Measurements from ENCODE around the gene RCOR2. TPM values are rescaled to one million over a fixed set of nuclear protein-coding genes. Genes with fewer than 3 reads are reported as not detected.

Gene RCOR2
- total and polyA plus RNA-seq, 2 of the 13 experiments (the other 11 are each of a cell fraction or from before 2014, with no cell fraction given), result 8.3 to 8.5 TPM

DNA sequence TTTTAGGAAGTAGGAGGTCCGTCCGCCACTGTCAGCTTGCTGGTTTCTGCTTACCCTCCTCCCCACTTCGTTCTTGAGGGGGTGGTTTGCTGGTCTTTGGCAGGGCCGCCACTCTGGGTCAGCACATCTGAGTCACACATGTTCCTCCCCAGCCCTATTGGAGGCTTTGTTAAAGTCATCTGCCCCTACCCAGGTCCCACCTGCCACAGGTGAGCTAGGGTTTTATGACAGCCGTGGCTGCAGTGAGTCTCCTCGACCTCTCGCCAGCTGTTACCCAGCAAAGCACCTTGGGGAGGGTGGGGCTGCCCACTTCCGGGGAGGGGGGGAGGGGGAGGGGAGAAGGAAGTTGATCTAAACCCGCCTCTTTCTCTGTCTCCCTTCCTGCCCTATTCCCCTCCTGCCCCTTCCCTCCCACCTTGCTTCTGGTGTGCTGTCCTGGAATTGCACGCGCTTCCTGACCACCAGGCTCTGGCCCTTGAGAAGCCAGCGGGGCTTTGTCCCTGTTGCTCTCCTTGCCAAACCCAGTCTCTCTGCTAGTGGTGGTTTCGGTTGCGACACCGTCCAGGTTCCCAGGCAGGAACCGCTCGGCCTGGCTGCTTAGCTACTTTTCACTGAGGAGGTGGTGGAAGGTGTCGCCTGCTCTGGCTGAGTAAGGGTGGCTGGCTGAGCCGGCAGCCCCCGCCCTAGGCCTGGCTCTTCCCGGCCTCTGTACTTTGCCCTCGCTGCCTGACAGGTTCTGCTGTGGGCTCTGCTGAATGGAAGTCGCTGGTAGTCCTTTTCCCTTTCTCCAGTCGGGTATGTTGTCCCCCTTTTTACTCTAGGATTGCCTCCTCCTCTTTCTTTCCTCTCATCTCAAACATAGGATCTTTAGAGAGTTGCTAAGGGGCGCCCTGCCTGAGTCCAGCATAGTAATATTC lies 28.5 kb downstream of the RCOR2 start (continued):
- TF ChIP-seq, protein P1, sequence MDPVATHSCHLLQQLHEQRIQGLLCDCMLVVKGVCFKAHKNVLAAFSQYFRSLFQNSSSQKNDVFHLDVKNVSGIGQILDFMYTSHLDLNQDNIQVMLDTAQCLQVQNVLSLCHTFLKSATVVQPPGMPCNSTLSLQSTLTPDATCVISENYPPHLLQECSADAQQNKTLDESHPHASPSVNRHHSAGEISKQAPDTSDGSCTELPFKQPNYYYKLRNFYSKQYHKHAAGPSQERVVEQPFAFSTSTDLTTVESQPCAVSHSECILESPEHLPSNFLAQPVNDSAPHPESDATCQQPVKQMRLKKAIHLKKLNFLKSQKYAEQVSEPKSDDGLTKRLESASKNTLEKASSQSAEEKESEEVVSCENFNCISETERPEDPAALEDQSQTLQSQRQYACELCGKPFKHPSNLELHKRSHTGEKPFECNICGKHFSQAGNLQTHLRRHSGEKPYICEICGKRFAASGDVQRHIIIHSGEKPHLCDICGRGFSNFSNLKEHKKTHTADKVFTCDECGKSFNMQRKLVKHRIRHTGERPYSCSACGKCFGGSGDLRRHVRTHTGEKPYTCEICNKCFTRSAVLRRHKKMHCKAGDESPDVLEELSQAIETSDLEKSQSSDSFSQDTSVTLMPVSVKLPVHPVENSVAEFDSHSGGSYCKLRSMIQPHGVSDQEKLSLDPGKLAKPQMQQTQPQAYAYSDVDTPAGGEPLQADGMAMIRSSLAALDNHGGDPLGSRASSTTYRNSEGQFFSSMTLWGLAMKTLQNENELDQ (CRISPR knock-in tag; IDR thresholded peaks at IDR 0.05; ENCODE audit: borderline replicate concordance), result no peak
- TF ChIP-seq ZNF547 (CRISPR knock-in tag; IDR thresholded peaks at IDR 0.05), result peak; percentile 58
- peak; percentile 15 for TF ChIP-seq HDAC2 (CRISPR knock-in tag; IDR thresholded peaks at IDR 0.05)
- TF ChIP-seq, protein P2, sequence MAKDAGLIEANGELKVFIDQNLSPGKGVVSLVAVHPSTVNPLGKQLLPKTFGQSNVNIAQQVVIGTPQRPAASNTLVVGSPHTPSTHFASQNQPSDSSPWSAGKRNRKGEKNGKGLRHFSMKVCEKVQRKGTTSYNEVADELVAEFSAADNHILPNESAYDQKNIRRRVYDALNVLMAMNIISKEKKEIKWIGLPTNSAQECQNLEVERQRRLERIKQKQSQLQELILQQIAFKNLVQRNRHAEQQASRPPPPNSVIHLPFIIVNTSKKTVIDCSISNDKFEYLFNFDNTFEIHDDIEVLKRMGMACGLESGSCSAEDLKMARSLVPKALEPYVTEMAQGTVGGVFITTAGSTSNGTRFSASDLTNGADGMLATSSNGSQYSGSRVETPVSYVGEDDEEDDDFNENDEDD (CRISPR knock-in tag; IDR thresholded peaks at IDR 0.05; ENCODE audit: borderline replicate concordance), result peak; percentile 19; the same call in 1 of the 2 replicates
- no peak for TF ChIP-seq ZFP36L2 (CRISPR knock-in tag; IDR thresholded peaks at IDR 0.05)
- TF ChIP-seq ZNF777 (CRISPR knock-in tag; IDR thresholded peaks at IDR 0.05), result no peak; the same call in 1 of the 2 replicates
- peak; percentile 67; the same call in 1 of the 2 replicates for TF ChIP-seq ZNF749 (CRISPR knock-in tag; IDR thresholded peaks at IDR 0.05; ENCODE audit: borderline replicate concordance)
- no peak for TF ChIP-seq NAIF1 (CRISPR knock-in tag; IDR thresholded peaks at IDR 0.05; ENCODE audit: borderline replicate concordance)
- TF ChIP-seq, protein P3, sequence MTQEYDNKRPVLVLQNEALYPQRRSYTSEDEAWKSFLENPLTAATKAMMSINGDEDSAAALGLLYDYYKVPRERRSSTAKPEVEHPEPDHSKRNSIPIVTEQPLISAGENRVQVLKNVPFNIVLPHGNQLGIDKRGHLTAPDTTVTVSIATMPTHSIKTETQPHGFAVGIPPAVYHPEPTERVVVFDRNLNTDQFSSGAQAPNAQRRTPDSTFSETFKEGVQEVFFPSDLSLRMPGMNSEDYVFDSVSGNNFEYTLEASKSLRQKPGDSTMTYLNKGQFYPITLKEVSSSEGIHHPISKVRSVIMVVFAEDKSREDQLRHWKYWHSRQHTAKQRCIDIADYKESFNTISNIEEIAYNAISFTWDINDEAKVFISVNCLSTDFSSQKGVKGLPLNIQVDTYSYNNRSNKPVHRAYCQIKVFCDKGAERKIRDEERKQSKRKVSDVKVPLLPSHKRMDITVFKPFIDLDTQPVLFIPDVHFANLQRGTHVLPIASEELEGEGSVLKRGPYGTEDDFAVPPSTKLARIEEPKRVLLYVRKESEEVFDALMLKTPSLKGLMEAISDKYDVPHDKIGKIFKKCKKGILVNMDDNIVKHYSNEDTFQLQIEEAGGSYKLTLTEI (CRISPR knock-in tag; conservative IDR thresholded peaks at IDR 0.05), result no peak
- peak; percentile 69 for TF ChIP-seq ZNF746 (CRISPR knock-in tag; IDR thresholded peaks at IDR 0.05)
- TF ChIP-seq, protein P4, sequence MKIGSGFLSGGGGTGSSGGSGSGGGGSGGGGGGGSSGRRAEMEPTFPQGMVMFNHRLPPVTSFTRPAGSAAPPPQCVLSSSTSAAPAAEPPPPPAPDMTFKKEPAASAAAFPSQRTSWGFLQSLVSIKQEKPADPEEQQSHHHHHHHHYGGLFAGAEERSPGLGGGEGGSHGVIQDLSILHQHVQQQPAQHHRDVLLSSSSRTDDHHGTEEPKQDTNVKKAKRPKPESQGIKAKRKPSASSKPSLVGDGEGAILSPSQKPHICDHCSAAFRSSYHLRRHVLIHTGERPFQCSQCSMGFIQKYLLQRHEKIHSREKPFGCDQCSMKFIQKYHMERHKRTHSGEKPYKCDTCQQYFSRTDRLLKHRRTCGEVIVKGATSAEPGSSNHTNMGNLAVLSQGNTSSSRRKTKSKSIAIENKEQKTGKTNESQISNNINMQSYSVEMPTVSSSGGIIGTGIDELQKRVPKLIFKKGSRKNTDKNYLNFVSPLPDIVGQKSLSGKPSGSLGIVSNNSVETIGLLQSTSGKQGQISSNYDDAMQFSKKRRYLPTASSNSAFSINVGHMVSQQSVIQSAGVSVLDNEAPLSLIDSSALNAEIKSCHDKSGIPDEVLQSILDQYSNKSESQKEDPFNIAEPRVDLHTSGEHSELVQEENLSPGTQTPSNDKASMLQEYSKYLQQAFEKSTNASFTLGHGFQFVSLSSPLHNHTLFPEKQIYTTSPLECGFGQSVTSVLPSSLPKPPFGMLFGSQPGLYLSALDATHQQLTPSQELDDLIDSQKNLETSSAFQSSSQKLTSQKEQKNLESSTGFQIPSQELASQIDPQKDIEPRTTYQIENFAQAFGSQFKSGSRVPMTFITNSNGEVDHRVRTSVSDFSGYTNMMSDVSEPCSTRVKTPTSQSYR (CRISPR knock-in tag; IDR thresholded peaks at IDR 0.05; ENCODE audit: borderline replicate concordance), result peak; percentile 73
- no peak for TF ChIP-seq ZNF20 (CRISPR knock-in tag; IDR thresholded peaks at IDR 0.05)
- peak; percentile 60; the same call in 1 of the 2 replicates for TF ChIP-seq ZNF605 (CRISPR knock-in tag; IDR thresholded peaks at IDR 0.05)
- 0 out of 2 replicates have a peak, but pooled peaks have one; percentile 53 for TF ChIP-seq MAF1 (CRISPR knock-in tag; IDR thresholded peaks at IDR 0.05; ENCODE audit: borderline replicate concordance)
- TF ChIP-seq, protein P5, sequence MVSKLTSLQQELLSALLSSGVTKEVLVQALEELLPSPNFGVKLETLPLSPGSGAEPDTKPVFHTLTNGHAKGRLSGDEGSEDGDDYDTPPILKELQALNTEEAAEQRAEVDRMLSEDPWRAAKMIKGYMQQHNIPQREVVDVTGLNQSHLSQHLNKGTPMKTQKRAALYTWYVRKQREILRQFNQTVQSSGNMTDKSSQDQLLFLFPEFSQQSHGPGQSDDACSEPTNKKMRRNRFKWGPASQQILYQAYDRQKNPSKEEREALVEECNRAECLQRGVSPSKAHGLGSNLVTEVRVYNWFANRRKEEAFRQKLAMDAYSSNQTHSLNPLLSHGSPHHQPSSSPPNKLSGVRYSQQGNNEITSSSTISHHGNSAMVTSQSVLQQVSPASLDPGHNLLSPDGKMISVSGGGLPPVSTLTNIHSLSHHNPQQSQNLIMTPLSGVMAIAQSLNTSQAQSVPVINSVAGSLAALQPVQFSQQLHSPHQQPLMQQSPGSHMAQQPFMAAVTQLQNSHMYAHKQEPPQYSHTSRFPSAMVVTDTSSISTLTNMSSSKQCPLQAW (CRISPR knock-in tag; IDR thresholded peaks at IDR 0.05), result peak; percentile 55; the same call in 1 of the 2 replicates

Measured in HepG2 (cell line).